Measurements from ENCODE around the gene CDH13.

The CDH13 gene

GRCh38 chr16:82626791-82627261 is at the start of gene CDH13:
CDH13 (plus strand) TSS chr16:82626969.
- ATAC-seq (replicated peaks; ENCODE audit: extremely low read depth, poor library complexity, severe bottlenecking) (no peak), DNase-seq (ENCODE audit: low spot score in 2 of 2) (no peak)
- no peak within 1 kb of the TSS for H3K27ac Mint-ChIP-seq (ENCODE audit: low read depth)
- no peaks in the 10 kb centered on the region for H3K9me3 Mint-ChIP-seq
- H3K36me3 Mint-ChIP-seq (ENCODE audit: insufficient read depth) = peaks cover 1% of the 10 kb centered on the region
- H3K4me1 Mint-ChIP-seq = no peaks in the 10 kb centered on the region
- peaks cover 84% of the 10 kb centered on the region for H3K27me3 Mint-ChIP-seq
- peak within 1 kb of the TSS; percentile 34 for H3K4me3 Mint-ChIP-seq

DNA sequence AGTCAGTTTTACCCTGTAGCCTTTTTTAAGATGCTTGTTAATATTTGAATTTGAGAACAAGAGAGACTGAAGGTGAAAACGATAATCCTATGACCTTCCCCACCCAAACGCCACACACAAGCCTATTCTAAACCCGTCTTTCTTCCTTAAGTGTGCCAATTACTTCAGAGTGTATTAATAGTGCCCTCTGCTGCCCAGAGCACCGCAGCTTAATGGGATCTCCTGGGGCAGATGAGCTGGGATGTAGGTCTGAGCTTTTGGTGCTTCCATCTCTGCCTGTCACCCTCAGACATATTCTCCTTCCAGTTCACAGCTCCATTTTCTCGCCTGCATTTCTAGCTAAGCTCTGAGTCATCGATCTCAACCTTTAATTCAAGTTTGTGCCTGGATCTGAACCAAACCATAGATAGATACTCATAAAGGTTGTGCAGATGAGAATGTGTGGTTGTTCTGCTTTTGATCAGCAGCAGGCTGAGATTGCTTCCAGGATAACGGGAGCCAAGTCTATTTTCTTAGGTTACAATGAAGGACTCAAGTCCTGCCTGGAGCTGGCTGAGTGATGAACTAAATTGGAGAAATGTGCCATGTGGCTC is 46.4 kb upstream of the CDH13 start:
- peaks cover 21% of the 10 kb centered on the region for H3K27me3 Mint-ChIP-seq
- no peaks in the 10 kb centered on the region for H3K36me3 Mint-ChIP-seq (ENCODE audit: insufficient read depth)
- no peak overlapping the region for H3K27ac Mint-ChIP-seq (ENCODE audit: low read depth)
- ATAC-seq (replicated peaks; ENCODE audit: extremely low read depth, poor library complexity, severe bottlenecking) = no peak
- H3K4me1 Mint-ChIP-seq = no peaks in the 10 kb centered on the region
- H3K9me3 Mint-ChIP-seq = no peaks in the 10 kb centered on the region
- no peak for DNase-seq (ENCODE audit: low spot score in 2 of 2)
- H3K4me3 Mint-ChIP-seq = no peak overlapping the region

GRCh38 chr16:82582975-82583374 is 43.8 kb upstream of the CDH13 start:
- Mint-ChIP-seq H3K4me3 (no peak overlapping the region), H3K27me3 (peaks cover 26% of the 10 kb centered on the region), H3K27ac (ENCODE audit: low read depth) (no peak overlapping the region), H3K4me1 (no peaks in the 10 kb centered on the region), H3K36me3 (ENCODE audit: insufficient read depth) (no peaks in the 10 kb centered on the region), H3K9me3 (no peaks in the 10 kb centered on the region)
- ATAC-seq (replicated peaks; ENCODE audit: extremely low read depth, poor library complexity, severe bottlenecking) (no peak), DNase-seq (ENCODE audit: low spot score in 2 of 2) (no peak)

- ATAC-seq (replicated peaks; ENCODE audit: extremely low read depth, poor library complexity, severe bottlenecking) (no peak), DNase-seq (ENCODE audit: low spot score in 2 of 2) (no peak)
- Mint-ChIP-seq H3K27me3 (peaks cover 26% of the 10 kb centered on the region), H3K27ac (ENCODE audit: low read depth) (no peak overlapping the region), H3K4me1 (no peaks in the 10 kb centered on the region), H3K36me3 (ENCODE audit: insufficient read depth) (no peaks in the 10 kb centered on the region), H3K4me3 (no peak overlapping the region), H3K9me3 (no peaks in the 10 kb centered on the region)
Measured at GRCh38 chr16:82583422-82583821, 43.3 kb upstream of the CDH13 start.

DNA sequence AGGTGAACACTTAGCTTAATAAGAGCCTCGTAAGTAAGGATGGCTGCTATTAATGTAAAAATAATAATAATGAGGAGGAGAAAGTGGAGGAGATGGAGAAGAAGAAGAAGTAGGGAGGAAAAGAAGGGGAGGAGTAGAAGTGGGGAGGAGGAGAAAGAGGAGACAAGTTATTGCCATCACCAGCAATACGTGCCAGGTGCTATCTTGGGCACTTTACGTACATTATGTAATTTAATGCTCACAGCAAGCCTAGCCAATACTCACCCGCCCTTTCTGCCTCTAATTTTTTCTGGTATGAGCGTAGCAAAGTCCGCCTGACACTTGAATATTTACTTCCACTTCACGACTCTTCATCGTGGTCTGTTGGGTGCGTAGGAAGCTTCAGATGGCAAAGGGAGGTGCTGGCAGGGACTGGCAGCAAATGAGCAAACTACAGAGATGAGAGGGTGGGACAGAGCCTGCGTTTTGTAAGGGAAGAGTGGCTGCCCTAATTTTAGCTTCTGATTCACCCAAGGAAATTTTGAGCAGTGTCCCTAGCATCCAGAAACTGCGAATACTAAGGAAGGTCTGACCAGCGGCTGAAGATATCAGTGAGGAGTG is 42.1 kb upstream of the CDH13 start:
- Mint-ChIP-seq H3K27ac (ENCODE audit: low read depth) (no peak overlapping the region), H3K4me3 (no peak overlapping the region), H3K4me1 (no peaks in the 10 kb centered on the region), H3K36me3 (ENCODE audit: insufficient read depth) (no peaks in the 10 kb centered on the region), H3K9me3 (no peaks in the 10 kb centered on the region), H3K27me3 (peaks cover 33% of the 10 kb centered on the region)
- no peak for DNase-seq (ENCODE audit: low spot score in 2 of 2)
- no peak for ATAC-seq (replicated peaks; ENCODE audit: extremely low read depth, poor library complexity, severe bottlenecking)

DNA sequence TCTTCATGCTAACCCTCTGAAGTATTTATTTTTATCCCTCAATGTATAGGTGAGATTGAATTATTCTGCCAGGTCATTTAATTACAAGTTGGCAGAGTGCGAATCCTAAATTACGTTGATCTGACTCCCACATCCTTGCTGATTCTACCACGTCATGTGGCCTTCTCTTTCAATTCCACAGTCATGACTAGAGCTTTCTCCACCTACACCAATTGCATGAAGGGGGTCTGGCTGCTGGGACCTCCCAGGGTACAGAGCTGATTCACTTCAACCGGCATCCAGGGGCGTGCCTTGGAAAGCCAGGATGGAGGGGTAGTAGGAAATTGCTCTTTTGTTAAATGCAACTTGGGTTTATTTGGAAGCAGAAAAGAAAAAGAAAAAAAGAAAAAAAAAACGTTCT is 41.1 kb upstream of the CDH13 start:
- H3K4me3 Mint-ChIP-seq = no peak overlapping the region
- no peak overlapping the region for H3K27ac Mint-ChIP-seq (ENCODE audit: low read depth)
- no peaks in the 10 kb centered on the region for H3K4me1 Mint-ChIP-seq
- no peak for ATAC-seq (replicated peaks; ENCODE audit: extremely low read depth, poor library complexity, severe bottlenecking)
- H3K27me3 Mint-ChIP-seq = peaks cover 43% of the 10 kb centered on the region
- no peaks in the 10 kb centered on the region for H3K36me3 Mint-ChIP-seq (ENCODE audit: insufficient read depth)
- no peaks in the 10 kb centered on the region for H3K9me3 Mint-ChIP-seq
- no peak for DNase-seq (ENCODE audit: low spot score in 2 of 2)

GRCh38 chr16:82586130-82586529 is 40.6 kb upstream of the CDH13 start:
- Mint-ChIP-seq H3K4me3 (no peak overlapping the region), H3K27ac (ENCODE audit: low read depth) (no peak overlapping the region), H3K9me3 (no peaks in the 10 kb centered on the region)

DNA sequence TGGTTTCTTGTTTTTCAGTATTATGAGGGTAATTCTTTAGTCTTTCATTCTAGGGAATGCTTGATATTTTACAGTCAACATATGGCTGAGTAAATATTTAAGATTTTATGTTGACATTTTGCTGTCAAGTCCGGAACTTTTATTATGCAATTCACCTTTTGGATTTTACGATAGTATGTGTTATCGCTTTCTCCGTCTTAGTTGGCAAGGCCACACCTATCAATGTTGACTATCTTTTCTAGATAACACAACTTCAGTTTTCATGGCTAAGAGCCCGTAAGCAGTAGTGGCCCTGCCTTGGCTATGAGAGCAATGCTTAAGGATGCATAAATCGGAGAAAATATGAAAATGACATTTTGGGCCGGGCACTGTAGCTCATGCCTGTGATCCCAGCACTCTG is 39.5 kb upstream of the CDH13 start:
- Mint-ChIP-seq H3K27me3 (peaks cover 58% of the 10 kb centered on the region), H3K4me1 (no peaks in the 10 kb centered on the region), H3K9me3 (no peaks in the 10 kb centered on the region), H3K36me3 (ENCODE audit: insufficient read depth) (no peaks in the 10 kb centered on the region), H3K4me3 (no peak overlapping the region), H3K27ac (ENCODE audit: low read depth) (no peak overlapping the region)
- no peak for DNase-seq (ENCODE audit: low spot score in 2 of 2)
- no peak for ATAC-seq (replicated peaks; ENCODE audit: extremely low read depth, poor library complexity, severe bottlenecking)

More at GRCh38 chr16:82586130-82586529, 40.6 kb upstream of the CDH13 start:
- no peaks in the 10 kb centered on the region for H3K4me1 Mint-ChIP-seq
- DNase-seq (ENCODE audit: low spot score in 2 of 2) = no peak
- peaks cover 48% of the 10 kb centered on the region for H3K27me3 Mint-ChIP-seq
- H3K36me3 Mint-ChIP-seq (ENCODE audit: insufficient read depth) = no peaks in the 10 kb centered on the region
- ATAC-seq (replicated peaks; ENCODE audit: extremely low read depth, poor library complexity, severe bottlenecking) = no peak

- no peak for DNase-seq (ENCODE audit: low spot score in 2 of 2)
- Mint-ChIP-seq H3K4me1 (no peaks in the 10 kb centered on the region), H3K9me3 (no peaks in the 10 kb centered on the region), H3K4me3 (no peak overlapping the region), H3K36me3 (ENCODE audit: insufficient read depth) (no peaks in the 10 kb centered on the region), H3K27ac (ENCODE audit: low read depth) (no peak overlapping the region), H3K27me3 (peaks cover 63% of the 10 kb centered on the region)
- ATAC-seq (replicated peaks; ENCODE audit: extremely low read depth, poor library complexity, severe bottlenecking) = no peak
Measured at GRCh38 chr16:82589407-82589806, 37.4 kb upstream of the CDH13 start.

DNA sequence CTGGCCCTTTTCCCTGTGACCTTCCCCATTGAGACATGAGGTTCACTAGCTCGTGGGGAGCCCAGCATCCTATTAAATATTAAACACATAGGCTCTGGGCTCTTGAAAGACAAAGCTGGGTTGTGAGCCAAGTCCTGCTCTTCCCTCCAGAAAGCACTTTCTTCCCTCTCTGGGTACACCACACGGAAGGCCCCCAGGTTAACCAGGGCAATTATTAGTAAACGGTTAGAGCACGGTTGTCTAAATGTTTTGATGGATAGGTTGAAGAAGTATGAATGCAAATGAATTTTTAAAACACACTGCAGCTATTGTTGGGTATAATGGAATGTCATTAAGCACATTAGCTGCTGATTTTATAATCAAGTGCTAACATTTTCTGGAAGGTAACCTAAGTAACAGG is 32.7 kb upstream of the CDH13 start:
- Mint-ChIP-seq H3K9me3 (peaks cover 6% of the 10 kb centered on the region), H3K36me3 (ENCODE audit: insufficient read depth) (no peaks in the 10 kb centered on the region), H3K27me3 (peaks cover 78% of the 10 kb centered on the region), H3K4me3 (no peak overlapping the region), H3K27ac (ENCODE audit: low read depth) (no peak overlapping the region), H3K4me1 (no peaks in the 10 kb centered on the region)
- DNase-seq (ENCODE audit: low spot score in 2 of 2) (no peak), ATAC-seq (replicated peaks; ENCODE audit: extremely low read depth, poor library complexity, severe bottlenecking) (no peak)

- ATAC-seq (replicated peaks; ENCODE audit: extremely low read depth, poor library complexity, severe bottlenecking) = no peak
- Mint-ChIP-seq H3K27ac (ENCODE audit: low read depth) (no peak overlapping the region), H3K4me1 (no peaks in the 10 kb centered on the region), H3K27me3 (peaks cover 37% of the 10 kb centered on the region), H3K9me3 (peaks cover 11% of the 10 kb centered on the region), H3K36me3 (ENCODE audit: insufficient read depth) (no peaks in the 10 kb centered on the region), H3K4me3 (no peak overlapping the region)
- no peak for DNase-seq (ENCODE audit: low spot score in 2 of 2)
Measured at GRCh38 chr16:82598771-82599170, 28.0 kb upstream of the CDH13 start.

DNA sequence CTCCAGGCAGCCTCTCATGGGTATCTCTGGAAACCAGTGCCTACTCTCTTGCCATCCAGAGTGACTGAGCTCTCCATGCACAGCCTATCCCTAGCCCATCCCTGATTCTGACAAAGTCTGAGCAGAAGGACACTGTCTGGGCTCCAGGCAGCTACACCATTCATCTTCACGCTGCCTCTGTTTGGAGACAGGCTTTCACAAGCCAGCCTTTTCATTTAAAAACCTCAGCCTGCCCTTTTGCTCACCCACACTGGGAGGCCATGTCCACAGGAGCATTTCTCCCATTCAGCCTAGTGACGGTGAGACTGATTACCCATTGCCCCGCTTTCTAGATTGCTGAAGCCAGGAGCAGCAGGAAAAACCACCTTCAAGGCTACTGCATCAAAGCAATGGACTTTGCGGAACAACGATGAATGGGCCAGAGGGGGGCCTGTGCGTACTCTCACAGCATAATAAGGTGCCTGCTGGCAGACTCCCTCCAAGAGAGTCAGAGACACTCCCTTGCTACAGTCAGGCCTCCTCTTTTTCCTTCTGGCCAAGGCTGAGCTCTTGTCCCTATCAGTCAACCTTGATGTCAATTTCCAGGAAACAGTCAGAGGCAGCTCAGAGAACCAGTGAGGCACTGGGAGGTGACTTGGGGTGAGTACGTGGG is 24.7 kb upstream of the CDH13 start:
- Mint-ChIP-seq H3K4me1 (no peaks in the 10 kb centered on the region), H3K36me3 (ENCODE audit: insufficient read depth) (peaks cover 2% of the 10 kb centered on the region), H3K27me3 (peaks cover 27% of the 10 kb centered on the region), H3K27ac (ENCODE audit: low read depth) (no peak overlapping the region), H3K9me3 (peaks cover 8% of the 10 kb centered on the region), H3K4me3 (no peak overlapping the region)
- DNase-seq (ENCODE audit: low spot score in 2 of 2) (no peak), ATAC-seq (replicated peaks; ENCODE audit: extremely low read depth, poor library complexity, severe bottlenecking) (no peak)

DNA sequence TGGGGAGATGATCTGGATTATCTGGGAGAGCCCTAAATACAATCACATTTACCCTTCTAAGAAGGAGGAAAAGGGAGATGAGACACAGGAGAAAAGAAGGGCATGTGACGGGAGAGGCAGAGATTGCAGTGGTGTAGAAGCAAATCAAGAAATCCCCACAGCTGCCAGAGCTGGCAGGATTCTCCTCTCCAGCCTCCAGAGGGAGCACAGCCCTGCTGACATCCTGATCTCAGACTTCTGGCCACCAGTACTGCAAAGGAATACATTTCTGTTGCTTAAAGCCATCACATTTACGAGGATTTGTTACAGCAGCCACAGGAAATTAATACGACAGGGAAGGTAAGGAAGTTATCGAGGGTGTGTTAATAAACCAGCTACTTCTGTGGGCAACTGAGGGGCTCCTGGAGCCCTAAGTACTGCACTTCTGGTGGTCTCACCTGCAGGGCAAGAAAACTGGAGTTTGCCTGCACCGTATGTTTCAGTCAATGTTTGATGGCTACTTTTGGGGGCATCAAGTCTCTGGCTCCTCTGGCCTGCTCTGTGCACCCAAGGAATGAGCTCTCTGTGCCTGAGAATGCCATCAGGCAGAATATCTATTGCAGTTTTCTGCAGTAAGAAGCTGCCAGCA is 22.9 kb upstream of the CDH13 start:
- DNase-seq (ENCODE audit: low spot score in 2 of 2) (no peak), ATAC-seq (replicated peaks; ENCODE audit: extremely low read depth, poor library complexity, severe bottlenecking) (no peak)
- no peaks in the 10 kb centered on the region for H3K4me1 Mint-ChIP-seq

More for the DNA sequence above, 22.9 kb upstream of the CDH13 start:
- no peak overlapping the region for H3K27ac Mint-ChIP-seq (ENCODE audit: low read depth)
- H3K9me3 Mint-ChIP-seq = peaks cover 5% of the 10 kb centered on the region
- peaks cover 2% of the 10 kb centered on the region for H3K36me3 Mint-ChIP-seq (ENCODE audit: insufficient read depth)
- H3K27me3 Mint-ChIP-seq = peaks cover 14% of the 10 kb centered on the region
- H3K4me3 Mint-ChIP-seq = no peak overlapping the region
